ENCODE measurements around the gene CD47.

GRCh38 chr3:108051005-108051404, 39.8 kb downstream of the CD47 start:
- no peak for TF ChIP-seq SIN3A (IDR thresholded peaks at IDR 0.05; ENCODE audit: borderline replicate concordance, low read depth, low read length)
- TF ChIP-seq MAZ (IDR thresholded peaks at IDR 0.05; ENCODE audit: borderline replicate concordance, low read depth, low read length), result no peak
- TF ChIP-seq MAZ (CRISPR knock-in tag; IDR thresholded peaks at IDR 0.05; ENCODE audit: low read depth), result no peak
- TF ChIP-seq SP1 (IDR thresholded peaks at IDR 0.05), result no peak
- no peak for TF ChIP-seq SP1 (CRISPR knock-in tag; IDR thresholded peaks at IDR 0.05)
- TF ChIP-seq NFIC (IDR thresholded peaks at IDR 0.05; ENCODE audit: low read length), result no peak
- no peak for TF ChIP-seq ZNF253 (CRISPR knock-in tag; IDR thresholded peaks at IDR 0.05; ENCODE audit: borderline replicate concordance)
- no peak for TF ChIP-seq DDIT3 (CRISPR knock-in tag; IDR thresholded peaks at IDR 0.05)
- TF ChIP-seq, protein P1, sequence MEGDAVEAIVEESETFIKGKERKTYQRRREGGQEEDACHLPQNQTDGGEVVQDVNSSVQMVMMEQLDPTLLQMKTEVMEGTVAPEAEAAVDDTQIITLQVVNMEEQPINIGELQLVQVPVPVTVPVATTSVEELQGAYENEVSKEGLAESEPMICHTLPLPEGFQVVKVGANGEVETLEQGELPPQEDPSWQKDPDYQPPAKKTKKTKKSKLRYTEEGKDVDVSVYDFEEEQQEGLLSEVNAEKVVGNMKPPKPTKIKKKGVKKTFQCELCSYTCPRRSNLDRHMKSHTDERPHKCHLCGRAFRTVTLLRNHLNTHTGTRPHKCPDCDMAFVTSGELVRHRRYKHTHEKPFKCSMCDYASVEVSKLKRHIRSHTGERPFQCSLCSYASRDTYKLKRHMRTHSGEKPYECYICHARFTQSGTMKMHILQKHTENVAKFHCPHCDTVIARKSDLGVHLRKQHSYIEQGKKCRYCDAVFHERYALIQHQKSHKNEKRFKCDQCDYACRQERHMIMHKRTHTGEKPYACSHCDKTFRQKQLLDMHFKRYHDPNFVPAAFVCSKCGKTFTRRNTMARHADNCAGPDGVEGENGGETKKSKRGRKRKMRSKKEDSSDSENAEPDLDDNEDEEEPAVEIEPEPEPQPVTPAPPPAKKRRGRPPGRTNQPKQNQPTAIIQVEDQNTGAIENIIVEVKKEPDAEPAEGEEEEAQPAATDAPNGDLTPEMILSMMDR (CRISPR knock-in tag; IDR thresholded peaks at IDR 0.05), result no peak
- TF ChIP-seq ZNF274 (CRISPR knock-in tag; IDR thresholded peaks at IDR 0.05), result no peak
- no peak for TF ChIP-seq DMTF1 (CRISPR knock-in tag; IDR thresholded peaks at IDR 0.05)
- TF ChIP-seq STAG1 (CRISPR knock-in tag; IDR thresholded peaks at IDR 0.05), result no peak
